HCT116 (cell line): ENCODE results near the gene ADIPOR2. TPM values are rescaled to one million over a fixed set of nuclear protein-coding genes. Genes with fewer than 3 reads are reported as not detected.

ENCODE experiments used
- ATAC-seq: fragments of 200-7000 bp; cut with Tn5 transposase; 2 replicates; pipeline ENCODE4 v1.9.1; 2020; ENCODE audit warnings: mild to moderate bottlenecking, moderate library complexity
- BruUV-seq: library from RNA; stranded (reverse); fragments of 400-500 nt; replicated peaks from 2 replicates; lab custom pipeline; 2021; lab: Mats Ljungman, UMichigan
- CTCF ChIA-PET: fragments of 300-600 bp; sonication (Branson Sonifier 250); formaldehyde crosslinking; loops from one replicate; lab custom pipeline; 2021; ENCODE audit warnings: antibody characterized with exemption; lab: Charles Lee
- POLR2A ChIA-PET: fragments of 300-600, 350-600 bp; sonication (Branson Sonifier 250); formaldehyde crosslinking; loops from one replicate; lab custom pipeline; 2021; ENCODE audit warnings: antibody characterized with exemption; lab: Charles Lee
- RAD21 ChIA-PET, 2 experiments: fragments of 300-600 bp; sonication (Branson Sonifier 250); formaldehyde crosslinking; loops; one replicate each; lab custom pipeline; 2023; ENCODE audit warnings: low total read pairs in 2 of 2; ENCODE audit not compliant: uncharacterized antibody in 2 of 2, unreplicated experiment in 2 of 2, low non-redundant PET in 1 of 2; lab: Charles Lee
- DNase-seq: peaks from one replicate; pipeline ENCODE4 v3.0.0-alpha.2; 2010; ENCODE audit warnings: low read depth, low spot score
- H2AFZ ChIP-seq: fragments of 200-600 bp; shearing (Covaris generic), sonication (generic); 2 replicates; pipeline ENCODE4 v1.6.1; 2017; ENCODE audit warnings: low read depth, mixed run types, mixed read lengths, antibody characterized with exemption, low read length; ENCODE audit not compliant: poor library complexity, severe bottlenecking
- H3K27ac ChIP-seq: 2 replicates; pipeline ENCODE4 v1.5.1; 2012; ENCODE audit warnings: low read depth, low read length
- H3K27me3 ChIP-seq: fragments of 200-600 bp; sonication (generic); 2 replicates; pipeline ENCODE4 v1.6.1; 2016; ENCODE audit warnings: mixed run types, low read length, mixed read lengths; ENCODE audit not compliant: insufficient read depth
- H3K36me3 ChIP-seq, 2 experiments: fragments of 200-500 bp in 1 of 2; fragments of 200-600 bp in 1 of 2; sonication (Bioruptor generic) in 1 of 2; sonication (generic) in 1 of 2; 2 replicates each; pipeline versions ENCODE4 v1.5.1 to v1.6.1; 2014 to 2016; ENCODE audit warnings: low read length in 2 of 2, inconsistent platforms in 1 of 2, mixed read lengths in 1 of 2, mixed run types in 1 of 2; ENCODE audit not compliant: insufficient read depth in 2 of 2, control insufficient read depth in 1 of 2
- H3K4me1 ChIP-seq, 2 experiments: fragments of 200-600 bp in 1 of 2; sonication (generic) in 1 of 2; 2 replicates each; pipeline versions ENCODE4 v1.5.1 to v1.6.1; 2012 to 2017; ENCODE audit warnings: low read length in 2 of 2, inconsistent platforms in 1 of 2, mild to moderate bottlenecking in 1 of 2, mixed read lengths in 1 of 2, mixed run types in 1 of 2, moderate library complexity in 1 of 2; ENCODE audit not compliant: insufficient read depth in 2 of 2, control insufficient read depth in 1 of 2
- H3K4me2 ChIP-seq: fragments of 200-600 bp; sonication (generic); 2 replicates; pipeline ENCODE4 v1.6.1; 2017; ENCODE audit warnings: mixed run types, low read length, mixed read lengths
- H3K4me3 ChIP-seq, 2 experiments: fragments of 200-600 bp in 1 of 2; sonication (generic) in 1 of 2; replicated peaks in 1 of 2; 2 replicates each; pipeline ENCODE4 v1.5.1; 2011 to 2016; ENCODE audit warnings: low read length in 2 of 2, control low read depth in 1 of 2, low read depth in 1 of 2, mild to moderate bottlenecking in 1 of 2, mixed read lengths in 1 of 2, mixed run types in 1 of 2
- H3K79me2 ChIP-seq: fragments of 200-600 bp; sonication (generic); 2 replicates; pipeline ENCODE4 v1.6.1; 2017; ENCODE audit warnings: mild to moderate bottlenecking, mixed run types, low read length, moderate library complexity, mixed read lengths; ENCODE audit not compliant: insufficient read depth
- H3K9ac ChIP-seq: fragments of 200-600 bp; sonication (generic); 2 replicates; pipeline ENCODE4 v1.6.1; 2016; ENCODE audit warnings: low read length, mixed read lengths
- H3K9me2 ChIP-seq: fragments of 200-600 bp; sonication (generic), shearing (Covaris generic); 2 replicates; pipeline ENCODE4 v1.6.1; 2017; ENCODE audit warnings: mixed run types, mild to moderate bottlenecking, moderate library complexity; ENCODE audit not compliant: insufficient read depth
- H3K9me3 ChIP-seq, 2 experiments: fragments of 200-500 bp in 1 of 2; fragments of 200-600 bp in 1 of 2; sonication (Bioruptor generic) in 1 of 2; sonication (generic) in 1 of 2; 2 replicates each; pipeline ENCODE4 v1.6.1; 2014 to 2017; ENCODE audit warnings: low read length in 2 of 2, mixed read lengths in 2 of 2, inconsistent platforms in 1 of 2, low read depth in 1 of 2, mild to moderate bottlenecking in 1 of 2, mixed run types in 1 of 2, moderate library complexity in 1 of 2; ENCODE audit not compliant: control insufficient read depth in 1 of 2, insufficient read depth in 1 of 2
- H4K20me1 ChIP-seq: fragments of 200-600 bp; sonication (generic), shearing (Covaris generic); 2 replicates; pipeline ENCODE4 v1.6.1; 2017; ENCODE audit warnings: mixed run types, mild to moderate bottlenecking, moderate library complexity; ENCODE audit not compliant: insufficient read depth
- CEBPB ChIP-seq: IDR thresholded peaks from 2 replicates; pipeline ENCODE4 v1.6.1; 2012; ENCODE audit warnings: low read depth
- ELF1 ChIP-seq: IDR thresholded peaks from 2 replicates; pipeline ENCODE4 v1.6.1; 2012; ENCODE audit warnings: low read depth, borderline replicate concordance
- EZH2 ChIP-seq: fragments of 200-600 bp; sonication (generic); IDR thresholded peaks from 2 replicates; pipeline ENCODE4 v1.6.1; 2017; ENCODE audit warnings: antibody characterized with exemption, mixed run types
- EZH2phosphoT487 ChIP-seq: fragments of 200-600 bp; IDR thresholded peaks from 2 replicates; pipeline ENCODE4 v1.6.1; 2018; ENCODE audit warnings: antibody characterized with exemption, borderline replicate concordance
- JUND ChIP-seq: IDR thresholded peaks from 2 replicates; pipeline ENCODE4 v1.6.1; 2012
- POLR2A ChIP-seq: IDR thresholded peaks from 2 replicates; pipeline ENCODE4 v1.7.0; 2011; ENCODE audit warnings: borderline replicate concordance; ENCODE audit not compliant: insufficient read depth, insufficient read length; ENCODE audit errors: extremely low read depth
- POLR2AphosphoS5 ChIP-seq: IDR thresholded peaks from 2 replicates; pipeline ENCODE4 v1.6.1; 2011; ENCODE audit warnings: mild to moderate bottlenecking, low read depth, low read length, moderate library complexity
- SIN3A ChIP-seq: IDR thresholded peaks from 2 replicates; pipeline ENCODE4 v1.6.1; 2012; ENCODE audit warnings: low read depth
- SRF ChIP-seq: IDR thresholded peaks from 2 replicates; pipeline ENCODE4 v1.6.1; 2012; ENCODE audit warnings: low read depth
- TCF7L2 ChIP-seq: IDR thresholded peaks from 2 replicates; pipeline ENCODE4 v1.7.0; 2011; ENCODE audit warnings: borderline replicate concordance, inconsistent platforms; ENCODE audit not compliant: insufficient read depth, insufficient read length; ENCODE audit errors: extremely low read depth
- ZFX ChIP-seq: fragments of 450-650 bp; IDR thresholded peaks from 2 replicates; pipeline ENCODE4 v1.6.1; 2017
- ZNF274 ChIP-seq: fragments of 200-500 bp; sonication (Bioruptor generic); IDR thresholded peaks from 2 replicates; pipeline ENCODE4 v1.6.1; 2014; ENCODE audit warnings: mild to moderate bottlenecking, low read depth, low read length, inconsistent platforms
- intact Hi-C: fragments of 100-400 bp; cut with micrococcal nuclease; formaldehyde crosslinking; loops from 2 replicates; pipeline ENCODE4 v1.10.0; 2022
- total RNA-seq: library from RNA; stranded (reverse); gene quantifications from one replicate; pipeline ENCODE4 v1.2.1, GENCODE V29; 2021; ENCODE audit not compliant: unreplicated experiment
- TF ChIP-seq, protein P1 (sequence below): IDR thresholded peaks from 2 replicates; pipeline ENCODE4 v1.6.1; 2012; ENCODE audit warnings: low read depth
- TF ChIP-seq, protein P2 (sequence below): IDR thresholded peaks from 2 replicates; pipeline ENCODE4 v1.6.1; 2012
- TF ChIP-seq, protein P3 (sequence below): IDR thresholded peaks from 2 replicates; pipeline ENCODE4 v1.6.1; 2012

ADIPOR2 gene
- total RNA-seq, 1 experiment from 2014 or later: 69.9 TPM

DNA sequence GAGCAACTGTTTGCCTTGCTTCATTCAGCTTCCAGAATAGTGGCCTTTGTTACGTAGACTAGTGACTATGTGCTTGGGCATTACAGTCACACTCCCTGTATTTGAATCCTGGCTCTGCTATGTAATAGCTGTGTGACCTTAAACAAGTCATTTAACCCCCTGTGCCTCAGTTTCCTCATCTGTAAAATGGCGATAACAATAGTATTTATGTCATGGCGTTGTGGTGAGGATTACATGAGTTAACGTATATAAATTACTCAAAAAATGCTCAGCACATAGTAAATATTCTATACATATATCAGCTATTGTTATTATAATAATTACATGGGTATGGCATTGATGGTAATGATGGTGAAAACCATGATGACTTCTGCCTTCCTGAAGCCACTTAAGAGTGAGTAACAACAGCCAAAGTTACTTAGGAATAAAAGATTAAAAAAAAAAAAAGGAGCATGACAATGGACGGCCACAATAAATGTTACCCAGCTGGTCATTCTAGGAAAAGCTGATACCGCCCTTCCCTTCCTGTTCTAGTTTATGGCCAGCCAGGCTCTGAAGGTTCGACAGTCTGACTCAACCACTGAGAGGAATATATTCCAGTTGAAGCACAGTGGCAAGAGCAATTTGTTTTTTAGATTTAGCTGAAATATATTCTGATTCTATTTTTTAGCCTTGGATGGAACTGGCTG, 9.9 kb upstream of the ADIPOR2 start:
- no peaks in the 10 kb centered on the region for H3K36me3 ChIP-seq
- H3K9me2 ChIP-seq: no peaks in the 10 kb centered on the region
- H3K4me1 ChIP-seq: peaks cover 0 to 6% of the 10 kb centered on the region in 2 experiments; a peak in 2 of 4 replicates
- H2AFZ ChIP-seq: no peak overlapping the region
- no peaks in the 10 kb centered on the region for H3K79me2 ChIP-seq
- H3K27ac ChIP-seq: no peak overlapping the region
- ChIA-PET RAD21 (no interaction called here), CTCF (interaction anchor here (0.5 kb wide), 1 partner anchor 1258 kb away, joined by 3 read pairs; no protein-coding TSS in a partner anchor), POLR2A (interaction anchor here (1.1 to 1.2 kb wide), 2 partner anchors 9 to 10 kb away, joined by 3 to 4 read pairs; partner anchors contain the start of gene ADIPOR2)
- BruUV-seq: no TSS peak
- H3K9ac ChIP-seq: no peak overlapping the region
- no peak overlapping the region for H3K4me2 ChIP-seq
- H4K20me1 ChIP-seq: no peaks in the 10 kb centered on the region
- H3K9me3 ChIP-seq: no peaks in the 10 kb centered on the region
- no peak for TF ChIP-seq SRF
- TF ChIP-seq, all 23 proteins: peak for 0
- H3K27me3 ChIP-seq: no peaks in the 10 kb centered on the region
- DNase-seq: no peak
- H3K4me3 ChIP-seq: no peak overlapping the region
- ATAC-seq: no peak
- intact Hi-C loops: no loop called here

DNA sequence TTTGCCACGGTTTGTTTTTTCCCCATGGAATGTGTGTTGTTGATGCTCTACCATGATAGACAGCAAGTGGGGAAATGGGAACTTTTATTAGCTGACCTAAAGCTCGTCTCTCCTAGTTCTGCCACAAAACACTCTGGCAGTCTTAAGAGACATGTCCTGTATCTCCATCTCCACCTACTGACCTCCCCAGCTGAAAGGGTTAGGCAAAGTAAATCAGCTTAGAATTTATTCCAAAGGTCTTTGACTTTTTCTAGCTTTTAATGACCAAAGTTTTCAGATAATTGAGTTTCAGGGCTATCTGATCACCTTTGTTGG, 9.4 kb upstream of the ADIPOR2 start:
- Histone ChIP-seq H3K4me1 (peaks cover 0 to 6% of the 10 kb centered on the region in 2 experiments; a peak in 2 of 4 replicates), H3K4me3 (no peak overlapping the region), H3K9me2 (no peaks in the 10 kb centered on the region), H2AFZ (no peak overlapping the region), H3K79me2 (no peaks in the 10 kb centered on the region), H4K20me1 (no peaks in the 10 kb centered on the region), H3K9ac (no peak overlapping the region), H3K27me3 (no peaks in the 10 kb centered on the region), H3K36me3 (no peaks in the 10 kb centered on the region), H3K4me2 (no peak overlapping the region), H3K27ac (no peak overlapping the region), H3K9me3 (no peaks in the 10 kb centered on the region)
- RAD21 ChIA-PET: no interaction called here
- no TSS peak for BruUV-seq
- intact Hi-C loops: no loop called here
- DNase-seq (no peak), ATAC-seq (no peak)
- POLR2A ChIA-PET: interaction anchor here (1.1 to 1.2 kb wide), 2 partner anchors 8 to 9 kb away, joined by 3 to 4 read pairs; partner anchors contain the start of gene ADIPOR2
- CTCF ChIA-PET: no interaction called here
- no peak for TF ChIP-seq POLR2A
- TF ChIP-seq, protein P1, sequence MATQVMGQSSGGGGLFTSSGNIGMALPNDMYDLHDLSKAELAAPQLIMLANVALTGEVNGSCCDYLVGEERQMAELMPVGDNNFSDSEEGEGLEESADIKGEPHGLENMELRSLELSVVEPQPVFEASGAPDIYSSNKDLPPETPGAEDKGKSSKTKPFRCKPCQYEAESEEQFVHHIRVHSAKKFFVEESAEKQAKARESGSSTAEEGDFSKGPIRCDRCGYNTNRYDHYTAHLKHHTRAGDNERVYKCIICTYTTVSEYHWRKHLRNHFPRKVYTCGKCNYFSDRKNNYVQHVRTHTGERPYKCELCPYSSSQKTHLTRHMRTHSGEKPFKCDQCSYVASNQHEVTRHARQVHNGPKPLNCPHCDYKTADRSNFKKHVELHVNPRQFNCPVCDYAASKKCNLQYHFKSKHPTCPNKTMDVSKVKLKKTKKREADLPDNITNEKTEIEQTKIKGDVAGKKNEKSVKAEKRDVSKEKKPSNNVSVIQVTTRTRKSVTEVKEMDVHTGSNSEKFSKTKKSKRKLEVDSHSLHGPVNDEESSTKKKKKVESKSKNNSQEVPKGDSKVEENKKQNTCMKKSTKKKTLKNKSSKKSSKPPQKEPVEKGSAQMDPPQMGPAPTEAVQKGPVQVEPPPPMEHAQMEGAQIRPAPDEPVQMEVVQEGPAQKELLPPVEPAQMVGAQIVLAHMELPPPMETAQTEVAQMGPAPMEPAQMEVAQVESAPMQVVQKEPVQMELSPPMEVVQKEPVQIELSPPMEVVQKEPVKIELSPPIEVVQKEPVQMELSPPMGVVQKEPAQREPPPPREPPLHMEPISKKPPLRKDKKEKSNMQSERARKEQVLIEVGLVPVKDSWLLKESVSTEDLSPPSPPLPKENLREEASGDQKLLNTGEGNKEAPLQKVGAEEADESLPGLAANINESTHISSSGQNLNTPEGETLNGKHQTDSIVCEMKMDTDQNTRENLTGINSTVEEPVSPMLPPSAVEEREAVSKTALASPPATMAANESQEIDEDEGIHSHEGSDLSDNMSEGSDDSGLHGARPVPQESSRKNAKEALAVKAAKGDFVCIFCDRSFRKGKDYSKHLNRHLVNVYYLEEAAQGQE: no peak
- TF ChIP-seq, protein P2, sequence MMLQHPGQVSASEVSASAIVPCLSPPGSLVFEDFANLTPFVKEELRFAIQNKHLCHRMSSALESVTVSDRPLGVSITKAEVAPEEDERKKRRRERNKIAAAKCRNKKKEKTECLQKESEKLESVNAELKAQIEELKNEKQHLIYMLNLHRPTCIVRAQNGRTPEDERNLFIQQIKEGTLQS: no peak
- no peak for TF ChIP-seq ZNF274
- no peak for TF ChIP-seq JUND
- no peak for TF ChIP-seq SRF
- TF ChIP-seq CEBPB: no peak
- no peak for TF ChIP-seq ZFX
- no peak for TF ChIP-seq TCF7L2
- no peak for TF ChIP-seq POLR2AphosphoS5
- no peak for TF ChIP-seq EZH2phosphoT487
- TF ChIP-seq, protein P3, sequence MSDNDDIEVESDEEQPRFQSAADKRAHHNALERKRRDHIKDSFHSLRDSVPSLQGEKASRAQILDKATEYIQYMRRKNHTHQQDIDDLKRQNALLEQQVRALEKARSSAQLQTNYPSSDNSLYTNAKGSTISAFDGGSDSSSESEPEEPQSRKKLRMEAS: no peak
- no peak for TF ChIP-seq EZH2
- TF ChIP-seq SIN3A: no peak
- TF ChIP-seq ELF1: no peak
